Measurements from ENCODE around the gene MRPS2.
"Not testable (repeated sequence)": the region's sequence is repeated elsewhere in the genome, so short reads cannot be mapped to it uniquely, and the experiment has no call there.

Gene MRPS2

DNA sequence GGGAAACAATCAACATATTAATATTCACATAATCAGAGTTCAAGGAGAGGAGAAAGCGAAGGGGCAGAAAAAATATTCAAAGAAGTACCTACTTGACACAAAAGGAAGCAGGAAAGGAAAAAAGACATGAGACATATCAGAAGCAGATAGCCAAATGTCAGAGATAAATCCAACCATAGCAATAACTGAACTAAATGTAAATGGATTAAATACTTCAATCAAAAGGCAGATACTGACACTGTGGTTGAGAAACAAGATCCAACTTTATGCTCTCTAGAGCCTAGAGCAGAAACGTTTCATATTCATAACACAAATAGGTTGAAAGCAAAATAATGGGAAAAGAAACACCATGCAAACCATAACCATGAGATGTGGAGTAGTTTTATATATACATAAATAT lies 9.0 kb downstream of the MRPS2 start:
- Histone ChIP-seq H3K27ac (ENCODE audit: insufficient read depth in 1 of 2, low read depth in 1 of 2, low read length in 2 of 2, poor library complexity in 1 of 2, severe bottlenecking in 2 of 2) (no peak overlapping the region), H3K4me1 (ENCODE audit: control extremely low read depth in 1 of 4, control insufficient read depth in 4 of 4, insufficient read depth in 4 of 4, low read length in 3 of 4) (peaks cover 0 to 6% (median under 1%) of the 10 kb centered on the region in 4 experiments), H3K9me3 (ENCODE audit: control extremely low read depth in 1 of 5, control insufficient read depth in 4 of 5, insufficient read depth in 2 of 5, low read depth in 1 of 5, low read length in 4 of 5) (peaks cover 0 to 6% (median 0%) of the 10 kb centered on the region in 5 experiments), H3K4me3 (ENCODE audit: control insufficient read depth in 1 of 7, extremely low read depth in 1 of 7, insufficient read depth in 4 of 7, low read depth in 2 of 7, low read length in 6 of 7) (no peak overlapping the region), H3K36me3 (ENCODE audit: control insufficient read depth in 4 of 4, insufficient read depth in 4 of 4, low read length in 3 of 4) (peaks cover 0 to 12% (median 7%) of the 10 kb centered on the region in 4 experiments), H3K27me3 (replicated peaks in 2 of 5; ENCODE audit: control insufficient read depth in 4 of 5, insufficient read depth in 5 of 5, low read length in 4 of 5) (peaks cover 0 to 10% (median 0%) of the 10 kb centered on the region in 5 experiments)
- ChIA-PET POLR2A (no interaction called here), CTCF (no interaction called here)
- no CpG with 5 or more reads among the region's 2 CpGs for WGBS (ENCODE audit: insufficient coverage)
- DNase-seq, result no peak

- H3K36me3 ChIP-seq (ENCODE audit: control insufficient read depth in 4 of 4, insufficient read depth in 4 of 4, low read length in 3 of 4), result no peaks in the 10 kb centered on the region
- H3K4me1 ChIP-seq (ENCODE audit: control extremely low read depth in 1 of 4, control insufficient read depth in 4 of 4, insufficient read depth in 4 of 4, low read length in 3 of 4), result peaks cover 0 to 9% (median 2%) of the 10 kb centered on the region in 4 experiments
- ChIA-PET CTCF (no interaction called here), POLR2A (no interaction called here)
- peaks cover 0 to 6% (median 0%) of the 10 kb centered on the region in 5 experiments for H3K9me3 ChIP-seq (ENCODE audit: control extremely low read depth in 1 of 5, control insufficient read depth in 4 of 5, insufficient read depth in 2 of 5, low read depth in 1 of 5, low read length in 4 of 5)
- WGBS (ENCODE audit: insufficient coverage), result 84% methylated on average over 6 of the region's 10 CpGs
- H3K4me3 ChIP-seq (ENCODE audit: control insufficient read depth in 1 of 7, extremely low read depth in 1 of 7, insufficient read depth in 4 of 7, low read depth in 2 of 7, low read length in 6 of 7), result no peak overlapping the region
- peaks cover 0 to 22% (median 0%) of the 10 kb centered on the region in 5 experiments for H3K27me3 ChIP-seq (replicated peaks in 2 of 5; ENCODE audit: control insufficient read depth in 4 of 5, insufficient read depth in 5 of 5, low read length in 4 of 5)
- no peak overlapping the region for H3K27ac ChIP-seq (ENCODE audit: insufficient read depth in 1 of 2, low read depth in 1 of 2, low read length in 2 of 2, poor library complexity in 1 of 2, severe bottlenecking in 2 of 2)
- no peak for DNase-seq
Observed at GRCh38 chr9:135512241-135512603, 11.7 kb downstream of the MRPS2 start.

DNA sequence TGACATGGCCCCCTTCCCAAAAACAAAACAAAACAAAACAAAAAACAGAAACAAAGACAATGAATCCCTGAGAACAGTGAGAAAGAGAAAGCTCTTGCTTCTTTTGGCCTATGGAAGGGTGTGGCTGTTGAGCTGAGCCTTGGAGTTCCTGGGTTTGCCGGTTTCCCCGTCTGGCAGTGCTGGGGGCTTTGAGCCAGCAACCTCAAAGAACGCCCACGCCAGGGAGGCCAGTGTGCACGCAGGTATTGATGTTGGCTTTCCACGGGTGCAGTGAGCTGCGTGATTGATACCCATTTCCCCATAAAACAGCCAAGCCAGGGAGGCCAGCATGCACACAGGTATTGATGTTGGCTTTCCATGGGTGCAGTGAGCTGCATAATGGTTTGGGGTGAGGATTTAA lies 12.4 kb downstream of the MRPS2 start:
- CTCF ChIA-PET, result no interaction called here
- H3K36me3 ChIP-seq (ENCODE audit: control insufficient read depth in 4 of 4, insufficient read depth in 4 of 4, low read length in 3 of 4), result no peaks in the 10 kb centered on the region
- peaks cover 0 to 9% (median 2%) of the 10 kb centered on the region in 4 experiments for H3K4me1 ChIP-seq (ENCODE audit: control extremely low read depth in 1 of 4, control insufficient read depth in 4 of 4, insufficient read depth in 4 of 4, low read length in 3 of 4)
- POLR2A ChIA-PET, result no interaction called here
- no peak overlapping the region for H3K4me3 ChIP-seq (ENCODE audit: control insufficient read depth in 1 of 7, extremely low read depth in 1 of 7, insufficient read depth in 4 of 7, low read depth in 2 of 7, low read length in 6 of 7)
- no peak for DNase-seq
- H3K27me3 ChIP-seq (replicated peaks in 2 of 5; ENCODE audit: control insufficient read depth in 4 of 5, insufficient read depth in 5 of 5, low read length in 4 of 5), result peaks cover 0 to 29% (median 0%) of the 10 kb centered on the region in 5 experiments
- WGBS (ENCODE audit: insufficient coverage), result 77% methylated on average over 5 of the region's 7 CpGs
- H3K27ac ChIP-seq (ENCODE audit: insufficient read depth in 1 of 2, low read depth in 1 of 2, low read length in 2 of 2, poor library complexity in 1 of 2, severe bottlenecking in 2 of 2), result no peak overlapping the region
- H3K9me3 ChIP-seq (ENCODE audit: control extremely low read depth in 1 of 5, control insufficient read depth in 4 of 5, insufficient read depth in 2 of 5, low read depth in 1 of 5, low read length in 4 of 5), result peaks cover 0 to 6% (median 0%) of the 10 kb centered on the region in 5 experiments

DNA sequence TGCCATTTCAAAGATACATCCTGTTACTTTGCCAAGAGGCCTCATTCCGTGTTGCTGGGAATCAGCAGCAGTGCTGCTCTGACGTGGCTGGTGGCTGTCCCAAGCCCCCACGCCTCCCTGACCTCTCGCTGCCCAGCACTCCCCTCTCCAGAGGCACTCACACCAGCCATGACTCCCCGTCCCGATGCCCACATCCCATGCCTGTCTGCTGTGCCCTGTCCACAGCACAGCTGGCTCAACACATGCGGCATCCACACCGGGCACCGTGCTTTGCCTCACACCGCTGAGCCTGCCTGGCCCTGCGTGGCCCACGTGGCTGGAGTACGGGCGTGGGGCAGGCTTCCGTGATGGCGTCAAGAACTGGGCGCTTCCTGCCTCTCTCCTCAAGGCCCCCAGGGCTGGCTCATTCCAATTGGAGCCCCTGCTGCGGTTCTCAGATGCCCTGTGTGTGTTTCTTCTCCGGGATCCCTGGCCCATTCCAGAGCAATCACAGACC lies 12.9 kb downstream of the MRPS2 start:
- H3K4me1 ChIP-seq (ENCODE audit: control extremely low read depth in 1 of 4, control insufficient read depth in 4 of 4, insufficient read depth in 4 of 4, low read length in 3 of 4), result peaks cover 0 to 9% (median 2%) of the 10 kb centered on the region in 4 experiments
- DNase-seq, result no peak
- no peak overlapping the region for H3K27ac ChIP-seq (ENCODE audit: insufficient read depth in 1 of 2, low read depth in 1 of 2, low read length in 2 of 2, poor library complexity in 1 of 2, severe bottlenecking in 2 of 2)
- 92% methylated on average over 19 of the region's 19 CpGs for WGBS (ENCODE audit: insufficient coverage)
- CTCF ChIA-PET, result no interaction called here
- H3K27me3 ChIP-seq (replicated peaks in 2 of 5; ENCODE audit: control insufficient read depth in 4 of 5, insufficient read depth in 5 of 5, low read length in 4 of 5), result peaks cover 0 to 34% (median 0%) of the 10 kb centered on the region in 5 experiments
- H3K4me3 ChIP-seq (ENCODE audit: control insufficient read depth in 1 of 7, extremely low read depth in 1 of 7, insufficient read depth in 4 of 7, low read depth in 2 of 7, low read length in 6 of 7), result no peak overlapping the region
- no peaks in the 10 kb centered on the region for H3K36me3 ChIP-seq (ENCODE audit: control insufficient read depth in 4 of 4, insufficient read depth in 4 of 4, low read length in 3 of 4)
- peaks cover 0 to 5% (median 0%) of the 10 kb centered on the region in 5 experiments for H3K9me3 ChIP-seq (ENCODE audit: control extremely low read depth in 1 of 5, control insufficient read depth in 4 of 5, insufficient read depth in 2 of 5, low read depth in 1 of 5, low read length in 4 of 5)
- POLR2A ChIA-PET, result no interaction called here

DNA sequence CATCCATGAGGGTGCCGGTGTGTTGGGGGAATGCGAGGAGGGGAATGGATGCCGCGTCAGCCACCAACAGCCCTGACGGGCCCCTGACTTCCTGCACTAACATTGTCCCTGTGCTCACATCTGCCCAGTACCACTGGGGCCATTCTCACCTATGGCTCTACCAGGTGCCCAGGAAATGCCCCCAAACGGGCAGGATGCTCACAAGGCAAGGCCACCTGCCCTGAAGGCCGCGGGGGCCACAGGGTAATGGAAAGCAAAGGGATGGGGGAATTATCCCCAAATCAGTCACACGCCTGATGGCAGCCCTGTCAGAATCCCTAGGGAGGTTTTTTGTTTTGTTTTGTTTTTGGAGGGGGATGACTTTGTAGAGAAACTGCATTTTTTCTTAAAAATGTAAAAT lies 13.4 kb downstream of the MRPS2 start:
- CTCF ChIA-PET; DNase-seq; POLR2A ChIA-PET; H3K27ac ChIP-seq (ENCODE audit: insufficient read depth in 1 of 2, low read depth in 1 of 2, low read length in 2 of 2, poor library complexity in 1 of 2, severe bottlenecking in 2 of 2); H3K4me3 ChIP-seq (ENCODE audit: control insufficient read depth in 1 of 7, extremely low read depth in 1 of 7, insufficient read depth in 4 of 7, low read depth in 2 of 7, low read length in 6 of 7); H3K4me1 ChIP-seq (ENCODE audit: control extremely low read depth in 1 of 4, control insufficient read depth in 4 of 4, insufficient read depth in 4 of 4, low read length in 3 of 4); H3K36me3 ChIP-seq (ENCODE audit: control insufficient read depth in 4 of 4, insufficient read depth in 4 of 4, low read length in 3 of 4); H3K9me3 ChIP-seq (ENCODE audit: control extremely low read depth in 1 of 5, control insufficient read depth in 4 of 5, insufficient read depth in 2 of 5, low read depth in 1 of 5, low read length in 4 of 5): not testable (repeated sequence)
- peaks cover 0 to 36% (median 0%) of the 10 kb centered on the region in 5 experiments for H3K27me3 ChIP-seq (replicated peaks in 2 of 5; ENCODE audit: control insufficient read depth in 4 of 5, insufficient read depth in 5 of 5, low read length in 4 of 5)
- no CpG with 5 or more reads among the region's 9 CpGs for WGBS (ENCODE audit: insufficient coverage)

DNA sequence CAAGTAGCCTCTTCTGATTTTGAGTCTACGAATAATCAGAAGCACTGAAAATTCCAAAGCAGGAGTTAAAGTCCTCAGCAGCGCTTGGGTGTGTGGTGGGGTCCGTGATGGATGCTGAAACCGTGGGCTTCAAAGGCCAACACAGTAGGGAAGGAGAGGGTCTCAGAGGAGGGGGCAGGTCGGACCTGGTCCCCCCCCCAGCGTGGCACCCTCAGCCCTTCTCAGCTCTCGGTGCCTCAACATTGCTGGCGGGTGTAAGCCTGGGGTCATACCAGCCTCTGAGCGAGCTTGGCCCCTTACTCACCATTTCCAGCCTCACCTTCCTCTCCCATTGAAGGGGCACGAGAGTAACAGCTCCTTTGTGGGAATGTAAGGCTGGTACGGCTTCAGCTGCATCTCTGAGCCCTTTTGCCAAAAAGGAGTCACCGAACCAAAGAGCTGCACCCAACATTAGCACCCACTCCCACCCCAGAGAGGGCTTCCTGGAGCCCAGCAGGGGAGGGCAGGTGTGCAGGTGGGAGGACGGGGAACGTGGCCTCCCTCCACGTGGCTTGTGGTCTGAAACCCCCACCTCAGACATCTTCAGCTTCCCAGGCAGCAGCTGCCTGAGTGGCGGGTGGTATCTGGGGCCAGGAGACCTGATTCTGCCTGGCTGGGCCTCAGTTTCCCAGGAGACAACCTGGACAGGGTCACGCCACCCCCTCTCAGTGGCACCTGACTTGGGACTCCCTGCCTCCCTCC lies 14.0 kb downstream of the MRPS2 start:
- no peaks in the 10 kb centered on the region for H3K36me3 ChIP-seq (ENCODE audit: control insufficient read depth in 4 of 4, insufficient read depth in 4 of 4, low read length in 3 of 4)
- POLR2A ChIA-PET, result no interaction called here
- peaks cover 0 to 9% (median 2%) of the 10 kb centered on the region in 4 experiments for H3K4me1 ChIP-seq (ENCODE audit: control extremely low read depth in 1 of 4, control insufficient read depth in 4 of 4, insufficient read depth in 4 of 4, low read length in 3 of 4)
- whole genome bisulfite sequencing (ENCODE audit: insufficient coverage), result 94% methylated on average over 12 of the region's 17 CpGs
- H3K27ac ChIP-seq (ENCODE audit: insufficient read depth in 1 of 2, low read depth in 1 of 2, low read length in 2 of 2, poor library complexity in 1 of 2, severe bottlenecking in 2 of 2), result no peak overlapping the region
- H3K27me3 ChIP-seq (replicated peaks in 2 of 5; ENCODE audit: control insufficient read depth in 4 of 5, insufficient read depth in 5 of 5, low read length in 4 of 5), result peaks cover under 1 to 40% (median 3%) of the 10 kb centered on the region in 5 experiments
- peaks cover 0 to under 1% (median 0%) of the 10 kb centered on the region in 5 experiments for H3K9me3 ChIP-seq (ENCODE audit: control extremely low read depth in 1 of 5, control insufficient read depth in 4 of 5, insufficient read depth in 2 of 5, low read depth in 1 of 5, low read length in 4 of 5)
- DNase-seq, result no peak
- CTCF ChIA-PET, result no interaction called here
- H3K4me3 ChIP-seq (ENCODE audit: control insufficient read depth in 1 of 7, extremely low read depth in 1 of 7, insufficient read depth in 4 of 7, low read depth in 2 of 7, low read length in 6 of 7), result no peak overlapping the region

DNA sequence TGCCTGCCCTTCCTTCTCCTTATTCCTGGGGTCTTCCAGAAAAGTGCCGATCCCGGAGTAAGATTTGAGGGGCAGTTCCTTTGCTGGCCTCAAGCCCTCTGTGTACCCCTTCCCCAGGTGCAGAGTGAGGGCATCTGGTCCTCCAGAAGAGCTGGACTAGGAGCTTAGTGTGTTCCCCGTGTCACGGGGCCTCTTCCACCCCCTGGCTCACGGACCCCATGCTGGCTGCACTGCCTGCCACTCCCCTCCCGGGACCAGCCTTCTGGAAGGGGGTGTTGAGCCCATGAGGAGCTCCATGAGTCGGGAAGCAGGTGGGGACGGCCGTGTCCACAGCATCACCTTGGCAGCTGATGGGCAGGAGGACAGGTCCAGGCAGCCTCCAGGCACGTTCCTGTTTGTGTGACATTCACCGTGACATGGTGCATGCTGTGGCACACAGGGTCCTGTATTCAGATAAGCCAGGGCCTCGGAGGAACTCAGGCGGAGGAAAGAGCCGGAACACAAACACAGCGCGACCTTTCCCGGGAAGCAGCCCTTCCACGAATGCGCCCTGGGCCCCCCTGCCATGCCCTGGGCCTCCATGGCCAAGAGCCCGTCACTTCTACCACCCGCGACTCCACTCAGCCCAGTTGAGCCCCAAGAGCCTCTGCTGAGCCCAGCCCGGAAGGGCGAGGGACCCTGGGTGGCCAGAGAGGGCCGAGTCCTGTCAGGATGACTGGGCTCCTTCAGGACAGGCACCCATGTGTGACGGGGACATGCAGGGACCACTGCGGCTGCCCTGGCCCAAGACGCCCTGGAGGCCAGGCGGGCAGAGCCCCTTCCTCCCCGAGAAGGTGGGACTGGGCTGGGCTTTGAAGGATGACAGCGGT lies 14.8 kb downstream of the MRPS2 start:
- Histone ChIP-seq H3K27me3 (replicated peaks in 2 of 5; ENCODE audit: control insufficient read depth in 4 of 5, insufficient read depth in 5 of 5, low read length in 4 of 5) (peaks cover 2 to 43% (median 3%) of the 10 kb centered on the region in 5 experiments), H3K4me3 (ENCODE audit: control insufficient read depth in 1 of 7, extremely low read depth in 1 of 7, insufficient read depth in 4 of 7, low read depth in 2 of 7, low read length in 6 of 7) (no peak overlapping the region), H3K36me3 (ENCODE audit: control insufficient read depth in 4 of 4, insufficient read depth in 4 of 4, low read length in 3 of 4) (no peaks in the 10 kb centered on the region), H3K4me1 (ENCODE audit: control extremely low read depth in 1 of 4, control insufficient read depth in 4 of 4, insufficient read depth in 4 of 4, low read length in 3 of 4) (peaks cover 0 to 9% (median 2%) of the 10 kb centered on the region in 4 experiments), H3K9me3 (ENCODE audit: control extremely low read depth in 1 of 5, control insufficient read depth in 4 of 5, insufficient read depth in 2 of 5, low read depth in 1 of 5, low read length in 4 of 5) (no peaks in the 10 kb centered on the region), H3K27ac (ENCODE audit: insufficient read depth in 1 of 2, low read depth in 1 of 2, low read length in 2 of 2, poor library complexity in 1 of 2, severe bottlenecking in 2 of 2) (no peak overlapping the region)
- ChIA-PET POLR2A (no interaction called here), CTCF (no interaction called here)
- DNase-seq, result no peak
- WGBS (ENCODE audit: insufficient coverage), result 95% methylated on average over 28 of the region's 31 CpGs

All from common myeloid progenitor, CD34-positive (primary cell).